Measurements from ENCODE around the gene ZNF440.
"Not testable (repeated sequence)": the region's sequence is repeated elsewhere in the genome, so short reads cannot be mapped to it uniquely, and the experiment has no call there.

Gene ZNF440

DNA sequence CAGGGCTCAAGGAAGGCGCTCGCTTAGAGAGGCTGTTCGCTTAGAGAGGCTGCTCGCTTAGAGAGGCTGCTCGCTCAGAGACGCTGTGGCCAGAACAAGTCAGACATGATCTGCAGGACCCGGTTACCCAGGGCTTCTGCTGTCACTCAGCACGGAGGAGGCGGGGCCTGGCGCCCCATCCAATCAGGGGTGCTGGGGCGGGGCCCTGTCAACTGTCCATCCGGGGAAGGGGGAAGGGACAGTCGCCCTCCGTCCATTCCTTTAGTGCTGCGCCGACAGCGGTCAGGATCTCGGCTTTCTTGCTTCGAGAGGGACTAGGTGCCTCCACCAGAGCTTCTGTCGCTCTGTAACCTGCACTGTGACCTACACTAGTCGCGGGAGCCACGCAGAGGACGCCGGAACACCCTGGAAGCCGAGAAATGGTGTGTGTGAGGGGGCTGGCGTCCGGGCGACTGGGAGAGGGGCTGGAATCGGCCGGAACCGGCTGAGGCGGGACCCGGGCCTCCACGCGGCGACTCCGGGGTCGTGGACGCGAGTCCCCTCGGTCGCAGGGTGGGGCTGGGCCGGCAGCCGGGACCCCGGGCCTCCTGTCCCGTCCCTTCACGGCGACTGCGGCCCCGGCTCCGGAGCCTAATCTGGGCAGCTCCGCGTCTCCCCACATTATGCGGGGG is at the start of gene ZNF440:
TSS of gene ZNF440 (plus strand) at position 245 of the 671 bp plus-strand sequence. CDS start at position 420, 175 bp downstream.
- Histone ChIP-seq H3K4me1 (ENCODE audit: insufficient read depth, low read length) (peaks cover 7% of the 10 kb centered on the region), H3K4me3 (ENCODE audit: low read depth in 1 of 2, low read length in 2 of 2) (peak within 1 kb of the TSS; percentile 78 to 88), H3K9me3 (ENCODE audit: low read length) (no peaks in the 10 kb centered on the region), H3K27me3 (ENCODE audit: control insufficient read depth in 1 of 2, insufficient read depth in 2 of 2, low read length in 2 of 2) (no peaks in the 10 kb centered on the region), H3K36me3 (ENCODE audit: insufficient read depth, low read length) (no peaks in the 10 kb centered on the region), H3K27ac (ENCODE audit: low read depth, low read length) (peak within 1 kb of the TSS; percentile 91), H3K9ac (ENCODE audit: low read length) (peak within 1 kb of the TSS; percentile 71)

DNA sequence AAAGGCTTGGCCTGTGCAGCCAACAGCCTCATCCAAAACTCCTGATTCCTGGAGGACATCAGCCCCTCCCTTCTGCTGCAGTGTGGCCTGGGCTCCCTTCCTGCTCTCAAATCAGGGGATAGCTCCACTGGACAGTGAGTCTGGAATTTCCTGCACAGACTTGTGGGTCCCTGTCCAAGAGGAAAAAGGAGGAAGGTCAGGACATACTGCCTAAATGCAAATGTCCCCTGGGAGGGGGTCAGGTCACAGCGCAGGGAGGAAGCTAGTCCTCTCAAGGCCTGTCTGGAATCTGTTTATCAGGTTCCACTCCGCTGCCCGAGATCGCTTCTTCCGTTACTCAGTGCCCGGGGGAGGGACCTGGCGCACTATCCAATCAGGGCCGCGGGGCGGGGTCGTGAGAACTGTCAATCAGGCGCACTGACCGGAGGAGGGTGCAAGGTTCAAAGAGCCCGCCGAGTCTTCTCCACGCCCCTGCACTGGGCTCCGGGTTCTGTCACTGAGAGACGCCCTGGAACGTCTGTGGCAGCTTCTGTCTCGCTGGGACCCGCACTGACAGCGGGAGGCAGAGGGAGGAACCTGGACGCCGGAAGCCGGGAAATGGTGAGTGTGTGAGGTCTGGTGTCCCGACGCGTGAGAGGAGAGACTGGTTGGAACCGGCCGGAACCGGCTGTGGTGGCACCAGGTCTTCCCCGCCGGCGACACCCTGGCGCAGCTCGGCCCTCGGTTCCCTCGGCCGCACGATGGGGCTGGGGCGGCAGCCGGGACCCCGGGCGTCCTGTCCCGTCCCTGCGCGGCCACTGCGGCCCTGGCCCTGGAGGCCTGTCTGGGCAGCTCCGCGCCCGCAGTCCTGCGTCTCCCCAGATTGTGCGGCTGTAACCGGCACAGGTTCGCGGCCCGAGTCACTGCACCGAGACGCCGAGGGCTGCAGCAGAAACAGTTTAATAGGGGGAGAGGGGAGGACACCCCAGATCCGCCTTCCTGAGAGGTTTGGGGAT is 47.2 kb upstream of the ZNF440 start, which contains the start of gene ZNF441:
TSS of gene ZNF441 (plus strand) at position 404 of the 995 bp plus-strand sequence. CDS start at position 598, 194 bp downstream.
- peaks cover 11% of the 10 kb centered on the region for H3K4me1 ChIP-seq (ENCODE audit: insufficient read depth, low read length)
- peak within 1 kb of the TSS; percentile 90 for H3K27ac ChIP-seq (ENCODE audit: low read depth, low read length)
- peak within 1 kb of the TSS; percentile 69 for H3K9ac ChIP-seq (ENCODE audit: low read length)
- H3K4me3 ChIP-seq (ENCODE audit: low read depth in 1 of 2, low read length in 2 of 2) = peak within 1 kb of the TSS; percentile 68 to 98
- no peaks in the 10 kb centered on the region for H3K9me3 ChIP-seq (ENCODE audit: low read length)
- H3K27me3 ChIP-seq (ENCODE audit: control insufficient read depth in 1 of 2, insufficient read depth in 2 of 2, low read length in 2 of 2) = no peaks in the 10 kb centered on the region
- H3K36me3 ChIP-seq (ENCODE audit: insufficient read depth, low read length) = no peaks in the 10 kb centered on the region

DNA sequence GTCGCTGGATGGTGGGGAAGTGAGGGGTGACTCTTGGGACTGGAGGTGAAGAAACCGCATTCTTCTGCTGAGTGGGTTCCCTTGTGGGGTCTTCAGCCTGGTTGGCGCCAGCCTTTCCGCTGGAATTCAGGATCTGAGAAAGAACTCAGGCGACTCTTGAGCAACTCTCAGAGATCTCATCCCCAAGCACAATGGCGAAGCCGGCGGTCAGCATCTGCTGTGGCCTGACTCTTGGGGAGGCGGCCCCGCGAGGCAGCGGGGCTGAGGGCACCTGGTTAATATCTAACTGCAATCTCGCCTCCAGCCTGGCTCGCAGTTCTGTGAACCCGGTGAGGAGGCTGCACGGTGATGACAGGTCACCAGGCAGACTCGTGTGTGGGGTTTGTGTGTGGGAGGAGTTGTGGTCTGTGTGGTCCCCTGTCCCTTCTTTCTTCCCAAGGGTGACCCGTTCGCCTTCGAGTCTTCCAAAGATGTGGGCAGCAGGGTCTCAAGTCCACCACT is 46.4 kb upstream of the ZNF440 start:
- Histone ChIP-seq H3K4me3 (ENCODE audit: low read depth in 1 of 2, low read length in 2 of 2) (peak overlapping the region; percentile 68 to 98), H3K27ac (ENCODE audit: low read depth, low read length) (peak overlapping the region; percentile 90), H3K27me3 (ENCODE audit: control insufficient read depth in 1 of 2, insufficient read depth in 2 of 2, low read length in 2 of 2) (no peaks in the 10 kb centered on the region), H3K36me3 (ENCODE audit: insufficient read depth, low read length) (no peaks in the 10 kb centered on the region), H3K4me1 (ENCODE audit: insufficient read depth, low read length) (peaks cover 11% of the 10 kb centered on the region), H3K9me3 (ENCODE audit: low read length) (no peaks in the 10 kb centered on the region), H3K9ac (ENCODE audit: low read length) (peak overlapping the region; percentile 69)

DNA sequence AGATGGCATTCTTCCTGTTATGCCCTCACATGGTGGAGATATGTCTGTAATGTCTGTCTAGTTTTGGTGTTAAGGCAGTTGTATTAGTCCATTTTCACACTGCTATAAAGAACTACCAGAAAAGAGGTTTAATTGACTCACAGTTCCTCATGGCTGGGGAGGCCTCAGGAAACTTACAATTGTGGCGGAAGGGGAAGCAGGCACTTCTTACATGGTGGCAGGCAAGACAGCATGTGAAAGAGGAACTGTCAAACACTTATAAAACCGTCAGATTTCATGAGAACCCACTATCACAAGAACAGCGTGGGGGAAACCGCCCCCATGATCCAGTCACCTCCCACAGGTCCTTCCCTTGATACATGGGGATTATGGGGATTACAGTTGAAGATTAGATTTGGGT is 44.1 kb upstream of the ZNF440 start:
- Histone ChIP-seq H3K27ac (ENCODE audit: low read depth, low read length) (no peak overlapping the region), H3K27me3 (ENCODE audit: control insufficient read depth in 1 of 2, insufficient read depth in 2 of 2, low read length in 2 of 2) (no peaks in the 10 kb centered on the region)

DNA sequence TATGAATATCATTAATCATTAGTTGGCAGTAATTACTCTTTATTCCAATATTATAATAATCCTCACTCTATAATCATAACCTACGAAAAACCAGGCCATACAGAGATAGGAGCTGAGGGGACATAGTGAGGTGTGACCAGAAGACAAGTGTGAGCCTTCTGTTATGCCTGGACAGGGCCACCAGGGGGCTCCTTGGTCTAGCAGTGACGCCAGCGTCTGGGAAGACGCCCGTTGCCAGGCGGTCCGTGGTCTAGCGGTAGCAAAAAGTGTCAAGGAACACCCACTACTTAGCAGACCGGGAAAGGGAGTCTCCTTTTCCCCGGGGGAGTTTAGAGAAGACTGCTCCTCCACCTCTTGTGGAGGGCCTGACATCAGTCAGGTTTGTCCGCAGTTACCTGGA is 42.6 kb upstream of the ZNF440 start:
- H3K36me3 ChIP-seq (ENCODE audit: insufficient read depth, low read length); H3K9ac ChIP-seq (ENCODE audit: low read length); H3K27ac ChIP-seq (ENCODE audit: low read depth, low read length); H3K9me3 ChIP-seq (ENCODE audit: low read length); H3K4me3 ChIP-seq (ENCODE audit: low read depth in 1 of 2, low read length in 2 of 2); H3K27me3 ChIP-seq (ENCODE audit: control insufficient read depth in 1 of 2, insufficient read depth in 2 of 2, low read length in 2 of 2): not testable (repeated sequence)
- peaks cover 11% of the 10 kb centered on the region for H3K4me1 ChIP-seq (ENCODE audit: insufficient read depth, low read length)

More for the DNA sequence above, 44.1 kb upstream of the ZNF440 start:
- Histone ChIP-seq H3K36me3 (ENCODE audit: insufficient read depth, low read length) (no peaks in the 10 kb centered on the region), H3K9ac (ENCODE audit: low read length) (no peak overlapping the region), H3K4me3 (ENCODE audit: low read depth in 1 of 2, low read length in 2 of 2) (no peak overlapping the region), H3K4me1 (ENCODE audit: insufficient read depth, low read length) (peaks cover 11% of the 10 kb centered on the region), H3K9me3 (ENCODE audit: low read length) (no peaks in the 10 kb centered on the region)

DNA sequence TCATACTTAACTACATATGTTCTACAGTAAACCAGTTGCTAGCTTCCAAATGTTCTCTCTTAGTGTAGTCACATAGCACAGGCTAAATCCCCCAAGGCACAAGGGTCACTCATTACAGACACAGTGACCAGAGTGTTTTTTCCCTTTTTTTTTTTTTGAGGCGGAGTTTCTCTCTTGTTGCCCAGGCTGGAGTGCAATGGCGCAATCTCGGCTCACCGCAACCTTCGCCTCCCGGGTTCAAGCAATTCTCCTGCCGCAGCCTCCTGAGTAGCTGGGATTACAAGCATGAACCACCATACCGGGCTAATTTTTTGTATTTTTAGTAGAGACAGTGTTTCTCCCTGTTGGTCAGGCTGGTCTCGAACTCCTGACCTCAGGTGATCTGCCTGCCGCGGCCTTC is 37.4 kb upstream of the ZNF440 start:
- H3K9me3 ChIP-seq (ENCODE audit: low read length) = peaks cover 19% of the 10 kb centered on the region
- not testable (repeated sequence) for H3K4me3 ChIP-seq (ENCODE audit: low read depth in 1 of 2, low read length in 2 of 2)

DNA sequence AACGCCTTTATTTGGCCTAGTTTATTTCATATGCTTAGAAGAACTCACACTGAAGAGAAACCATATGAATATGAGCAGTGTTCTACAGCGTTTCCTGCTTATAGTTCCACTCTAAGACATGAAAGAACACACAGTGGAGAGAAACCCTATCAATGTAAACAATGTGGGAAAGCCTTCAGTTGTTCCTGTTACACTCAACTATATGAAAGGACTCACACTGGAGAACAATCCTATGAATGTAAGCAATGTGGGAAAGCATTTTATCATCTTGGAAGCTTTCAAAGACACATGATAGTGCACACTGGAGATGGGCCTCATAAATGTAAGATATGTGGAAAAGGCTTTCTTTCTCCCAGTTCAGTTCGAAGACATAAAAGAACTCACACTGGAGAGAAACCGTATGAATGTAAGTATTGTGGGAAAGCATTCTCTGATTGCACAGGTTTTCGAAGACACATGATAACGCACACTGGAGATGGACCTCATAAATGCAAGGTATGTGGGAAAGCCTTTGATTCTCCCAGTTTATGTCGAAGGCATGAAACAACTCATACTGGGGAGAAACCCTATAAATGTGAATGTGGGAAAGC is 33.5 kb upstream of the ZNF440 start:
- Histone ChIP-seq H3K27me3 (ENCODE audit: control insufficient read depth in 1 of 2, insufficient read depth in 2 of 2, low read length in 2 of 2) (no peaks in the 10 kb centered on the region), H3K9ac (ENCODE audit: low read length) (no peak overlapping the region), H3K27ac (ENCODE audit: low read depth, low read length) (no peak overlapping the region), H3K4me1 (ENCODE audit: insufficient read depth, low read length) (no peaks in the 10 kb centered on the region), H3K36me3 (ENCODE audit: insufficient read depth, low read length) (peaks cover 36% of the 10 kb centered on the region), H3K9me3 (ENCODE audit: low read length) (peaks cover 20% of the 10 kb centered on the region), H3K4me3 (ENCODE audit: low read depth in 1 of 2, low read length in 2 of 2) (peak overlapping the region in 1 of 2 donors; percentile 12)

More for the DNA sequence above, 37.4 kb upstream of the ZNF440 start:
- H3K36me3 ChIP-seq (ENCODE audit: insufficient read depth, low read length) = peaks cover 34% of the 10 kb centered on the region
- not testable (repeated sequence) for H3K9ac ChIP-seq (ENCODE audit: low read length); H3K27me3 ChIP-seq (ENCODE audit: control insufficient read depth in 1 of 2, insufficient read depth in 2 of 2, low read length in 2 of 2); H3K27ac ChIP-seq (ENCODE audit: low read depth, low read length); H3K4me1 ChIP-seq (ENCODE audit: insufficient read depth, low read length)

DNA sequence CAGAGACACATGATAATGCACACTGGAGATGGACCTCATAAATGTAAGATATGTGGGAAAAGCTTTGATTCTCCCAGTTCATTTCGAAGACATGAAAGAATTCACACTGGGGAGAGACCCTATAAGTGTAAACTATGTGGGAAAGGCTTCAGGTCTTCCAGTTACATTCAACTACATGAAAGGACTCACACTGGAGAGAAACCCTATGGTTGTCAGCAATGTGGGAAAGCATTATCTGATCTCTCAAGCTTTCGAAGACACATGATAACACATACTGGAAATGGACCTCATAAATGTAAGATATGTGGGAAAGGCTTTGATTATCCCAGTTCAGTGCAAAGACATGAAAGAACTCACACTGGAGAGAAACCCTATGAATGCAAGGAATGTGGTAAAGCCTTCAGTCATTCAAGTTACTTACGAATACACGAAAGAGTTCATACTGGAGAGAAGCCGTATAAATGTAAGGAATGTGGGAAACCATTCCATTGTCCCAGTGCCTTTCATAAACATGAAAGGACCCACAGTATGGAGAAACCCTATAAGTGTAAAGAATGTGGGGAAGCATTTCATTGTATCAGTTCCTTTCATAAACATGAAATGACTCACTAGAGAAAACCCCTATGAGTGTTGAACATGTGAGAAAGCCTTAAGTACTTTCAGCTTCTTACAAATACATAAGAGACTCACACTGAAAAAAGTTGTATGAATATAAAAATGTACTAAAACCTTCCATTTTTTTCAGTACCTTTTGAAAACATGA is 32.6 kb upstream of the ZNF440 start:
- Histone ChIP-seq H3K27ac (ENCODE audit: low read depth, low read length) (no peak overlapping the region), H3K36me3 (ENCODE audit: insufficient read depth, low read length) (peaks cover 36% of the 10 kb centered on the region), H3K27me3 (ENCODE audit: control insufficient read depth in 1 of 2, insufficient read depth in 2 of 2, low read length in 2 of 2) (no peaks in the 10 kb centered on the region), H3K9me3 (ENCODE audit: low read length) (peaks cover 20% of the 10 kb centered on the region), H3K4me1 (ENCODE audit: insufficient read depth, low read length) (no peaks in the 10 kb centered on the region), H3K9ac (ENCODE audit: low read length) (no peak overlapping the region), H3K4me3 (ENCODE audit: low read depth in 1 of 2, low read length in 2 of 2) (peak overlapping the region in 1 of 2 donors; percentile 12)

DNA sequence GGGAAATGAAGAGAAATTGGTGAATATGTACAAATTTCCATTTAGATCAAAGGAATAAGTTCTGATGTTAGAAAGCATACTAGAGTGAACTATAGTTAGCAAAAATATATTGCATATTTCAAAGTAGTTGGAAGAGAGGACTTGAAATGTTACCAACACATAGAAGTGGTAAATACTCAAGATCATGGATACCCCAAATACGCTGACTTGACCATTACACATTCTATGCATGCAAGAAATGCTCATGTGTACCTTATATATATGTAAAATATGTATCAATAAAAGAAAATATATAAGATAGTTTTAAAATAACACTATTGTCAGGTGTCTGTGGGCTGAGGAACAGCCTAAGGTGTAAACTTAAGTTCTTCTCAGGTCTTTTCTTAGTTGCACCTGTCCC is 30.3 kb upstream of the ZNF440 start:
- Histone ChIP-seq H3K4me1 (ENCODE audit: insufficient read depth, low read length) (no peaks in the 10 kb centered on the region), H3K9ac (ENCODE audit: low read length) (no peak overlapping the region), H3K4me3 (ENCODE audit: low read depth in 1 of 2, low read length in 2 of 2) (no peak overlapping the region), H3K9me3 (ENCODE audit: low read length) (peaks cover 27% of the 10 kb centered on the region), H3K36me3 (ENCODE audit: insufficient read depth, low read length) (peaks cover 26% of the 10 kb centered on the region), H3K27me3 (ENCODE audit: control insufficient read depth in 1 of 2, insufficient read depth in 2 of 2, low read length in 2 of 2) (no peaks in the 10 kb centered on the region), H3K27ac (ENCODE audit: low read depth, low read length) (no peak overlapping the region)

DNA sequence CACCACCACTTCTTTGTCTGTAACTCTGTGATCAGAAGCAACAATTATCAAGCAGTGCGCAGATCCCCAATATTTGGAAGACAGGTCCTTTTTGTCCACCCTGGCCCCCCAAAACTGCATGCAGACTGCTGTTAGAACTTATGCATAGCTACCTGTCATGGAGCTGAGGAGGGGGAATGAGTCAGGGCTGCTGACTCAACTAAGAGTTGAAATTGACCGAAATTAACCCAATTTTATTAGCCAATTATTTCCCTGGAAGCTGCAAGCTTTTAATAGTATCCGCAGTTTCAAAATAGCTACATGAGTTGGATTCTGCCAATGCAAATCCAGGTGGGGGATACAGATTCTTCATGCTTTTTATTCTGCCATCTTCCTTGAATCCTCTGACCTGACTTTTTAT is 29.7 kb upstream of the ZNF440 start:
- Histone ChIP-seq H3K27ac (ENCODE audit: low read depth, low read length) (no peak overlapping the region), H3K27me3 (ENCODE audit: control insufficient read depth in 1 of 2, insufficient read depth in 2 of 2, low read length in 2 of 2) (no peaks in the 10 kb centered on the region), H3K9ac (ENCODE audit: low read length) (no peak overlapping the region), H3K9me3 (ENCODE audit: low read length) (peaks cover 27% of the 10 kb centered on the region), H3K36me3 (ENCODE audit: insufficient read depth, low read length) (peaks cover 22% of the 10 kb centered on the region), H3K4me3 (ENCODE audit: low read depth in 1 of 2, low read length in 2 of 2) (no peak overlapping the region), H3K4me1 (ENCODE audit: insufficient read depth, low read length) (no peaks in the 10 kb centered on the region)

All from muscle layer of colon (tissue), 2 donors.